Gastrocnemius medialis (tissue), 4 donors: Measurements from ENCODE around the gene GPX1.

ENCODE experiments used
- CTCF ChIP-seq, 5 experiments: fragments of 450-650 bp in 3 of 5; fragments of 200-600 bp in 2 of 5; sonication (generic) in 2 of 5; IDR thresholded peaks in 4 of 5; conservative IDR thresholded peaks in 1 of 5; 1 replicate in 4 of 5; 2 replicates in 1 of 5; pipeline ENCODE4 v1.5.1; 2016 to 2019; ENCODE audit warnings: antibody characterized with exemption in 5 of 5, mild to moderate bottlenecking in 3 of 5, moderate library complexity in 3 of 5
- POLR2A ChIP-seq, 2 donors: fragments of 450-650 bp; IDR thresholded peaks; one replicate each; pipeline ENCODE4 v1.6.1; 2017; ENCODE audit warnings: antibody characterized with exemption in 2 of 2, mild to moderate bottlenecking in 2 of 2, moderate library complexity in 2 of 2

- TF ChIP-seq POLR2A (IDR thresholded peaks at IDR 0.05): no peak
- TF ChIP-seq CTCF (IDR thresholded peaks at IDR 0.05 in 4 of 5, conservative IDR thresholded peaks at IDR 0.05 in 1 of 5): no peak
These were observed 39.3 kb upstream of the GPX1 start for GRCh38 chr3:49397470-49397869.
